Stimulated activated CD8-positive, alpha-beta memory T cell treated with anti-CD3 and anti-CD28 coated beads, Interleukin-7, amount 100 ng/mL, for 4 hours (primary cell): Measurements from ENCODE around the gene LCNL1.
"Not testable (repeated sequence)": the region's sequence is repeated elsewhere in the genome, so short reads cannot be mapped to it uniquely, and the experiment has no call there.

ENCODE experiments used
- DNase-seq, 2 donors: peaks; one replicate each; pipeline ENCODE4 v3.0.0-alpha.2; 2020; ENCODE audit warnings: low read depth in 2 of 2

The LCNL1 gene

DNA sequence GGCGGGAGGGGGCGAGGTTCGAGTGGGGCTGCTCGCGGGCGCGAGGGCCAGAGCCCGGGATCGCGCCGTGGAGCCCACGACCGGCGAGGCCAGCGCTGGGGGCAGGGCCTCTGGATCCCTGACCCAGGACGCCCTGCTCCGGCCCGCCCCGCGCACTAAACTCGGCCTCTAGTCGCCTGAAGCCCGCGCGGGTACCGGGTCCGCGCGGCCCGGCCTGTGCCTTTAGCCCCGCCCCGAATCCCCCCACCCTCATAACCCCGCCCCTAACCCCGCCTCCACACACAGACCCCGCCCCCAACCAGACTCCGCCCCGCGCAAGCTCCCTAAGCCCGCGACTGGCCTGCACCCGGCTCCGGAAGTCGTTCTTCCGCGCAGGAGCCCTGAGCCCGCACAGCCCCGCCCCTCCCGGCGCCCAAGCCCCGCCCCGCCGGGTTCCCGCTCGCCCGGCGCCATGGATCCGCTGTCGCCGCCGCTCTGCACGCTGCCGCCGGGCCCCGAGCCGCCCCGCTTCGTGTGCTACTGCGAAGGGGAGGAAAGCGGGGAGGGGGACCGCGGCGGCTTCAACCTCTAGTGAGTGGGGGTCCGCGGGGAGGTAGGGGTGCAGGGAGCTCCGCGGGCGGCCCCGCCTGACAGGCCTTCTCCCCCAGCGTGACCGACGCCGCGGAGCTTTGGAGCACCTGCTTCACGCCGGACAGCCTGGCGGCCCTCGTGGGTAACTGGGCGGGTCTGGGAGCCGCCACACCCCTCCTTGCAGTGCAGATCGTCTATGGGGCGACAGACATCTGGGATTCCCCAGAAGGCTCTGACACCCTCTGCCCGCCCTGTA lies 9.4 kb downstream of the LCNL1 start, which contains the start of gene PAXX:
TSS of gene PAXX (plus strand) at position 430 of the 826 bp plus-strand sequence. CDS start at position 452, 22 bp downstream.
- peak; percentile 80 to 91 for DNase-seq

DNA sequence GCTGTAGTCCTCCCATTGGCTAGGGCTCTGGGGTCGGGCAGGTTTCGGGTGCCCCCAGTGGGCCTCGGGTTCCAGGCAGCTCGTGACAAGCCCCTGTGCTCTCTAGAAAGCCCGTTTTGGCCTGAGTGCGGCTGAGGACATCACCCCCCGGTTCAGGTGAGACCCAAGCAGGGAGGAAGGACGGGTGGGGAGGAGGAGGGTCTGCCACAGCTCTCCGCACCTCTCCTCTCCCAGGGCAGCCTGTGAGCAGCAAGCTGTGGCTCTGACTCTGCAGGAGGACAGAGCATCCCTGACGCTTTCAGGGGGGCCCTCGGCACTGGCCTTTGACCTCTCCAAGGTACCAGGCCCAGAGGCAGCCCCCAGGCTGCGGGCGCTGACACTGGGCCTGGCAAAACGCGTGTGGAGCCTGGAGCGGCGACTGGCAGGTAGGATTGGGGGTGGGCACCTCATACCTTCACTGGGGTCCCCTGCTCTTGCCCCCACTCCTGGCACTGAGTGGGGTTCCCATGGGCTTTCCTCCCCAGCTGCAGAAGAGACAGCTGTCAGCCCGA lies 10.1 kb downstream of the LCNL1 start:
- DNase-seq: no peak

DNA sequence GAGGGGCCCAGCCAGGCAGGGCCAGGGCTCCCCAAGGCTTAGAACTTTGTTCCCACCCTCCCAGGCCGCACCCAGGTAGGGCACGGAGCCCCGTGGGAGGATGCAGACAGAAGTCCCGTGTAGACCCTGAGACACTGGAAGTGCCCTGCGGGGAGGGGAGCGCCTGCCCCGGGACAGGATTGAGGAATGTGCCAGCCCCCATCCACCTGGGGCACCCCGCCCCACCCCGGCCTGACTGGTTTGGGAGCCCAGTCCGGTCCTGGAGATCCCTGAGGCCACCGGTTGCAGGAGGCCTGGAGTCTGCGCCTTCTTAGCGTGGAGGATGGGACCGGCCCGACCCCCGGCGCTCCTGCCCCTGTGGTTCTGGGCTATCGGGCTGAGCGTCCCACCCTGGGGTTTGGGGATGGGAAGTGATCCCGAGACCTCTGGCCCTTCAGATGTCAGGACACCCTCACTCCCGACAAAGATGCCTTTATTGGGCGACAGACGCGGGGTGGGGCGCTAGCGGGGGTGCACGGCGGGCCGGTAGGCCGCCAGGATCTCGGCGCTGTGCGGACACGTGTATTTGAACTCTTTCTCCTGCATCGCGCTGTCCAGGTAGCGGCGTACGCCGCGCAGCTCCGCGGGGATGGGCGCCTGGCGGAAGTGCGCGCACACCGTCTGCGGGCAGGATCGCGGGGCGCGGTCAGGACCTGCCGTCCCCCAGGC lies 11.5 kb downstream of the LCNL1 start:
- no peak for DNase-seq

DNA sequence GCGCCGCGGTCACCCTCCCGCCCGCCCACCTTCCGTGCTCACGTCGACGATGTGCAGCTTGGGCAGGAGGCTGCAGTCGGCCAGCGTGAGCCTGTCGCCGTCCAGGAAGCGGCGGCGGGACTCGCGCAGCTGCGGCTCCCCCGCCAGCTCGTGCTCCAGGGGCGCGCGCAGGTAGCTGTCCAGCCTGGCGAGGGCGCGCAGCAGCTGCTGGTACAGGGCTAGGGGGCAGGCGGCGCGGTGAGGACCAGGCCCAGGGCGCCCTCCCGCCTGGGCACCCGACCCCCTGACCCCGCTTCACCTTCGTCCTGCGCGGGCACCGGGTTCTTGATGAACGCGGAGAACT lies 12.1 kb downstream of the LCNL1 start:
- no peak for DNase-seq

DNA sequence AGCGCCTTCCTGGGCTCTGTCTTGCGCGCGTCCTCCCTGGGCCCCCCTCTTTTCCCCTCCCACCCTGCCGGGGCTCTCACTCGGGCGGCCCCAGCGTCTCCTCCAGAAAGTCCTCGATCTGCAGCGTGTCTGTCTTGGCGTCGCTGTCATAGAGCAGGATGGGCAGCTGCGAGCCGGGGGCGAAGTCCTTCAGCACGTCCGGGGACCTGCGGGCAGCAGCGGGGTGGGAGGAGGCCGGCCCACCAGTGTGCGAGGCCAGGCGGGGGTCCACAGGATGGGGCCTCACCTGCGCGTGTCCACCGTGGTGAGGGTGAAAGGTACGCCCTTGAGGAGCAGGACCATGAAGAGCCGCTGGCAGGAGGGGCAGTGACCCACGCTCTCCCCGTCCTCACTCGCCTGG lies 12.6 kb downstream of the LCNL1 start:
- no peak for DNase-seq

DNA sequence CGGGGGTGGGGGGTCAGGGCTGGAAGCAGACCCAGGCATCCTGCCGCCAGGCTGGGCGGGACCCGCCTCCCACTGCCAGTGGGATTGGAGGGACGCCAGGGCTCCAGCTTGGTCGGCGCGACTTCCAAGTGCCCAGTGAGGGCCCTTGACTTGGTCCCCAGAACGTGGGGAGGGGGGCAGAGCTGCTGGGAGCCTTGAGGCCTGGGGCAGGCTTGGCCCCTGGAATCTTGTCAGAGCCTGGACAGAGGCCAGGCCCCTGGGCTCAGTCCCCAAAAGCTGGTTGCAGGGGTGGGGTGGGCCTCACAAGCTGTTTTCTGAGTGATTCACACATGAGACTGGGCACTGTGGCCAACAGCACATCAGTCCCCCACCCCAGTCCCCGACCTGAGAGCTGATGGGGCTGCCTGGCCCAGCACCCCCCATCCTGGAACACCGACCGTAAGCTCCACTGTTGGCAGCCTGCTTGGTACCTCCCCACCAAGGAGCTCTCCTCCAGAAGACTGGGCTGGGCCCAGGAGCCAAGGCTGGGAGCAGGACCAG lies 13.0 kb downstream of the LCNL1 start:
- no peak for DNase-seq

DNA sequence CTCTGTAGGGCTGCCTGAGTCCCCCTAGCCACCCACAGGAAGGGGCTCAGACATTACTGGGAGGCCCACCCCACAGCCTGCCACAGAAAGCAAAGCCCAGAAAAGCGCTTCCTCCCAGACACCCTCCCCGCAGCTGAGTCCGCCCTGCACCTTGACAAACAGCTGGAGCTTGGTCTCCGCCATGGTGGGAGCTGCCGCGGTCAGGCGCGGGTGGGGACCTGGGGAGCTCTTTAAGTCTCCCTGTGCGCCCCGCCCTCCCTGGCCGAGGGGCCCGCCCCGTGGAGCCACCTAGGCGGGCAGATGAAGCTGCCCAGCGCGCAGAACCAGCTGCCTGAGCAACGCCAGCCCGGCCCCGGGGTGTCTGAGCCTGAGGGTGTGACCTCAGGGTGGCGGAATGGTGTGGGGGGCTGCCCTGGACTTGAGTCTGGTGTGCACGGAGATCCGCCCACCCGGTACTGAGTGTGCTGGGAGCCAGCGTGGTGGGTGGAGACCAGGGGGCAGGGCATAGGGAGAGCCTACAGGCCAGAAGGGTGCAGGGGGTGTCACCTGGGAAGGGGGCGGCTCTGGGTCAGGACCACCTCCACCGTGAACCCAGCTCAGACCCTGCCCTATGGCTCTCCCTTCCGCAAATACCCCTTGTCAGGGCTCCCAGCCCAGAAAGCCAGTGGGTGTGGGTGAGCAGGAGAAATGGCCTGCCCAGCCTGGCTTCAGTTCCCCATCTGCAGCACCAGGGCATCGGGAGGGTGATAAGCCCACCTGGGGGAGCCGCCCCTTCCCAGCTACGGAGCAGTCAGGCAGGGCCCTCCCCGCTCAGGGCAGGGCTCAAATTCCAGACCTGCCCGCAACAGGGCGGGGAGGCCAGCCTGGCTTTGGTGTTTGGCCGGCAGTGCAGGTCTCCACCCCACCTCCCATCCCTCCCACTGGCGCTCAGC lies 13.8 kb downstream of the LCNL1 start, which contains the start of gene CLIC3:
TSS of gene CLIC3 (minus strand) at position 208 of the 932 bp plus-strand sequence. CDS start at position 183, 25 bp downstream.
- DNase-seq: peak in 1 of 2 donors; percentile 58

DNA sequence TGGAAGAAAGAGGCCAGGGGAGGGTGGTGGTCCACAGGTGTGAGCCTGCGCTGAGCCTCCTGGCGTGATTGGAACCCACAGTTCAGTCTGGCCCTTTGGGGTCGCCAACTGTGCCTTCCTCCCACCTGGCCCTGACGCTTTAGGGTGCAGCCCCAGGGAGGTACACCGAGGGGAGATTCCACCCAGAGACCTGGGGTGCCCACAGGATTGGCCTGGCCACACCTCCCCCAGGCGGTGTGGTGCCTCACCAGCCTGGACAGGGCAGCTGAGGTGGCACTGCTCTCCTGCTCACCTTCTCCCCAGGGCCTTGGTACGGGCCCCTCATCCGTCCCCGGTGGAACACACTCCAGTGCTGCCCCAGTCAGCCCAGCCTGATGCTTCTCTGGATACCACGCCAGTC lies 14.6 kb downstream of the LCNL1 start:
- no peak for DNase-seq

DNA sequence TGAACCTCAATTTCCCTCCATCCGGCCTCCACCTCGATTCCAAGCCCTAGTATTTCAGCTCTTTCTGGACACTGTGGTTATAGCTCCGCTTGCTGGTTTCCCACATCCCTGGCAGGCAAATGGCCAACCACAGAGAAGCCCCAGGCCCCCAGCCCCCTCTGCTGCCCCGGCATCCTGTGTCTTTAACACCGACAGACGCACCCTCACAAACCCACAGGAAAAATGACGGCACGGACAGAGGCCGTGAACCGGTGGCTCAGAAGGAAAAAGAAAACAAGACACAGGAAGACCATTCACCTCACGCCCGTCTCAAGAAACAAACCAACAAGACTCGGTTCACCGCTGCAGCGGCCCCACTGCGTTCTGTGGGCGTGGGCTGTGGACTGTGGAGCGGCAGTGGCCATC lies 15.0 kb downstream of the LCNL1 start:
- peak; percentile 17 to 36 for DNase-seq

DNA sequence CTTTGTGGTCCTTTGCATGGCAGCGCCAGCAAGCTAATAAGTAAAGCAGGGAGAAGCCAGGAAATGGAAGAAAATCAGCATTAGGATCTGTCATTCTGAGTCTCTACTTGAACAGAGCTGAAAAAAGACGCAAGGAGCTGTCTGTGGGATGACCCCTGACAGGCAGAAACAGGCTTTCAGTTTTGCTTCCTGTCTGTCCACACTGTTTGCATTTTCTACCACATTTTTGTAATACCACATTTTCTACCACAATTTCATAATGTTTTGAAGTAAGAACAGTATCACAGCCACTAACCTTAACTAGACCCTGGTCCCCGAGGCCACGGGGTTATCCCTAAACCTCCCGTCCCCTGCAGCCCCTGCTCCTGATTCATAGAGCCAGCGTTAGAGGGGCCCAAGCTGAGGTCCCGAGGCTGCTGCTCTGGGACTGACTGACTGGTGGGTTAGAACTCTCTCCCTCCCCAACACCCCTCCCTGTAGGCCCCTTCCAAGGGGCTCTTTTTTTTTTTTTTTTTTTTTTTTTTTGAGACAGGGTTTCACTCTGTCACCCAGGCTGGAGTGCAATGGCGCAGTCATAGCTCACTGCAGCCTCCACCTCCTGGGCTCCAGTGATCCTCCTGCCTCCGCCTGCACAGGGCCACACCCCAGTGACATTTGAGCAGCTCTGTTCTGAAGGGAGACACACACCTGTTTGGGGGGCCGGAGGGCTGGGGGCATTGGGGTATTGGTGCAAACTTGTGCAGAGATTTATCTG lies 17.6 kb downstream of the LCNL1 start:
- DNase-seq: no peak

DNA sequence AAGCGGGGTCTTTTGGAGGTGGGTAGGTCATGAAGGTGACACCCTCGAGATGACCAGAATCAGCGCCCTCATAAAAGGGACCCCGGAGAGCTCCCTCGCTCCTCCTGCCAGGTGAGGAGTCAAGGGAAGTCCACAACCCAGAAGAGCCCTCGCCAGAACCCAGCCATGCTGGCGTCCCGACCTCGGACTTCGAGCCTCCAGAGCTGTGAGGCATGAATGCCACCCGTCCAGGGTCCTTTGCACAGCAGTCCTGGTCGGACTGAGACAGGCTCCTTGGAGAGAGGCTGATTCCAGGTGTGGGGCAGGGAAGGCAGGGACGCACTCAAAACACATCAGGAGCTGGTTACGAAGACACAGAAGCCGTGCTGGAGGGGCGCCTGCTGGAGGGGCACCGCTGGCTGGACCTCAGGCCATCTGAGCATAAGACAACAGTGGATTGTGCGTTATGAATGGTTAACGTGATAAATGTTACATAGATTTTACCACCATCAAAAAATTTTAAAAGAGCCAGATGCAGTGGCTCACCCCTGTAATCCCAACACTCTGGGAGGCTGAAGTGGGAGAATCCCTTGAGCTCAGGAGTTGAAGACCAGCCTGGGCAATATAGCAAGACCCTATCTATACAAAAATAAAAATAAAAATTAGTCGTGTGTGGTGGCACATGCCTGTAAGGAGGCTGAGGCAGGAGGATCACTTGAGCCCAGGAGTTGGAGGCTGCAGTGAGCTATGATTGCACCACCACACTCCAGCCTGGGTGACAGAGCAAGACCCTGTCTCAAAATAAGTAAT lies 19.3 kb downstream of the LCNL1 start:
- no peak for DNase-seq

DNA sequence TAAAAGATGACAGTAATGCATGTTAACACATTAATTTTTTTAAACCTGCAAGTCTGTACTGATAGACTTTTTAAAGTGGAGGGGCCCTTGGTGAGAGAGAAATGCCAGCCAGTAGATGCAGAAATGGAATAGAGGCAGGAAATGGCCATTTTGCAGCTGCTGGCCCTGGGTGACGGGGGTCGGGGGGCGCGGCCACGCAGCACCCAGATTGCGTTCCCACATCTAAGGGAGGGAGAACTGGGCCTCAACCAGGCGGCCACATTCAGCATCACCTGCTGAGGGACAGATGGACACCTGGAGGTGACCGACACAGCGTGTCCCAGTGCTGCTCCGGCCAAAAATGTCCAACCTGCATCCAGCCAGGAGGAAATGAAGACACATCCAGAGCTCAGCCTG lies 19.9 kb downstream of the LCNL1 start:
- DNase-seq: no peak

DNA sequence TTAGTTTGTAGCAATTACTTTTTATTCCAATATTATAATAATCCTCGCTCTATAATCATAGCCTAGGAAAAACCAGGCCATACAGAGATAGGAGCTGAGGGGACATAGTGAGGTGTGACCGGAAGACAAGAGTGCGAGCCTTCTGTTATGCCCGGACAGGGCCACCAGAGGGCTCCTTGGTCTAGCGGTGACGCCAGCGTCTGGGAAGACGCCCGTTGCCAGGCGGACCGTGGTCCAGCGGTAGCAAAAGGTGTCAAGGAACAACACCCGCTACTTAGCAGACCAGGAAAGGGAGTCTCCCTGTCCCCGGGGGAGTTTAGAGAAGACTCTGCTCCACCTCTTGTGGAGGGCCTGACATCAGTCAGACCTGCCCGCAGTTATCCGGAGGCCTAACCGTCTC lies 21.5 kb downstream of the LCNL1 start:
- DNase-seq: not testable (repeated sequence)

DNA sequence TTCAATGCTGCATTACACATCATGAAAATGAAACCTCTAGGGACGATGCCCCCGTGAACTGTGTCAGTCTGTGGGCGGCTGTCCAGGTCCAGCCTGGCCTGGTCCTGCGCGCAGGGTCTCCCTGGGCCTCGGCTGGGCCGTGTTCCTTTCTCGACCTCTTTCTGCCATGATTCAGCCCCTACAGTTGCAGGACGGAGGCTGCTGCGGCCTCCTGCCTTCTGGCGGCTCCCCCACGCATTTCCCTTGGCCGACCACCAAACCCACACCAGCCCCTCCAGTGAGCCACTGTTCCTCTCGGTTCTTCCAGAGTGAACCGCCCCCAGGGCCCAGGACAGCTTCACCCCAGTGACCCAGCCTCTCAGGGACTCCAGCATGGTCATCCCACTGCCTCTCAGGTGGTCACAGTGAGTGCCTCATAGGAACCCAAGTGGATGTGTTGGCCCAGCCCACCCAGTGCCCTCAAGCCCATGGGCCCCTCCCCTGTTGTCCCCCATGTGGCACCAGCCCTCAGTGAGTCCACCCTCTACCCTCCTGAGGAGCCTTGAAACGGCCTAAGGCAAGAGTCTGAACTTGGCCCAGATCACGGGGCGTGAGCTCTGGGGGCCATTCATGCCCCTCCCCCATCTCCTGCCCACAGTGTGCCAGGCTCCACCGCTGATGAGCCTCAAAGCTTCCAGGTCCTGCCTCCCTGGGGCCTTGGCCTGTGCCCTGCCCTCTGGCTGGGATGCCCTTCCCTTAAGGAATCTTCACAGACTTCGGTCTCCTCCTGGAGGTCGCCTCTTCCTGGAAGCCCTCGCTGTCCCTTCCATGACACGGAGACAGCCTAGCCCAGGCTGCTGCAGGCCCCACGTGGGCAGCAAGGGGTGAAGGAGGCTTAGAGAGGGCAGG lies 23.6 kb downstream of the LCNL1 start:
- DNase-seq: no peak

DNA sequence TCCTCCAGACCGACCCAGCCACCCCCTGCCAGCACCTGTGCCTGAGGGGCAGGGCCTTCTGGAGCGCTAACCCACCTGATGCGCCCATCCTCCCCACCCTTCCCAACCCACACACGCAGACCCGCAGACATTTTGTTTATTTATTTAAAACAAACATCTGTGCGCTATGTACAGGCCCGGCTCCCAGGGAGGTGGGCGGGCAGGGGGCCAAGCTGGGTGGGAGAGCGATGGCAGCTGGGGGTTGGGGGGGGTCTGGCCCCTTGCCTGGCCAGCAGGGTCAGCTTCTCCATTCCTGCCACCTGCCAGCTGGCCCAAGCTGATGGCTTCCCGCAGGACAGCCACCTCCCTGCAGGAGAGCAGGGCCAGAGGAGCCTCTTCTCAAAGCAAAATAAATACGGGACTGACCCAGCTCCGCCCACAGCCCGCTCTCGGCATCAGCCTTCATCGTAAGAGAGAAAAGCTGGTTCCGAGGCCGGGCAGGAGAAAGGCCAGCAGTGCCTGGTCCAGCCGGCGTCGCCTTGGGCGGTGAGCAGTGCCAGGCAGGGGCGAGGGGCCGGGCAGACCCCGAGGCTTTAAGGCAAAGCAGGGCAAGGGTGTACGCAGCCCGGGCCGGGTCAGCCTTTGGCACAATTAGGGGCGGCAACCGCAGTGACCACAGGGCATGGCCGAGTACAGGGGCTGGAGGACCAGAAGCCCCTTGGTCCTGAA lies 24.5 kb downstream of the LCNL1 start:
- no peak for DNase-seq

DNA sequence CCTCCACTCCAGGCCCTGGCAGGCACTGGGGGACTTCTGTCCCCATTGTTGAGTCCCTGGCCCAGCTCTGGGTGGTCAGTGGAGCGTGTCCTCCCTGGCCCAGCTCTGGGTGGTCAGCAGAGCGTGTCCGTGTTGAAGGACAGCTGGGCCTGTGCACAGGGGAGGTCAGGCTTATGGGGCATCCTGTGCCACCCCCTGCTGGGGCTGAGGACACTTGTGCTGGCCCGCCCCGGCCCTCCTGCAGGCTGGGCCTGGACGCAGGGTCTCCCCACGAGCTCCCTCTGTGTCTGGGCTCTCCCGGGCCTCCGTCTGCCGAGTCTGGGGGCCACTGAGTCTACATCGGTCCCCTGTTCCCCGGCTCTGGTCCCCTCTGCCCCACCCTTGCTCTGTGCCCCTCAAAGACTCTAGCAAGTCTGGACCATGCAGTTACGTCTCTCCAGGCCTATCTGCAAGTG lies 25.1 kb downstream of the LCNL1 start:
- DNase-seq: no peak

DNA sequence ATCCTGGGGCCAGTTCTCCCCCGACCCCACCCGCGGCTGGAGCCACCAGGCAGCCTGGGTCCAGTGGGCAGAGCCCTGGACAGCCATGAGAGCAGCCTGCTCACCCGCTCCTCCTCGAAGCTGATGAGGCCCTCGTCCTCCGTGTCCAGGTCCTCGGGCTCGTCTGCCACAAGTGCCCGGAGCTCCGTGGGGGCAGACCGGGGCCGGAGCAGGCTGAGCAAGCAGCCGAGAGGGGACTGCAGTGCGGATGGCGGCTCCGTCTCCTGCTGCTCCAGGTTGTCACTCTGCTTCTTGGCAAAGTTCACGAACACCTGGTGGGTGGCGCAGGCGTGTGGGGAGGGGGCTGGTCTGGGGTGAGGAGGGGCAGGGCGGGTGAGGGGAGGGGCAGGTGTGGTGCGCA lies 25.5 kb downstream of the LCNL1 start:
- no peak for DNase-seq

DNA sequence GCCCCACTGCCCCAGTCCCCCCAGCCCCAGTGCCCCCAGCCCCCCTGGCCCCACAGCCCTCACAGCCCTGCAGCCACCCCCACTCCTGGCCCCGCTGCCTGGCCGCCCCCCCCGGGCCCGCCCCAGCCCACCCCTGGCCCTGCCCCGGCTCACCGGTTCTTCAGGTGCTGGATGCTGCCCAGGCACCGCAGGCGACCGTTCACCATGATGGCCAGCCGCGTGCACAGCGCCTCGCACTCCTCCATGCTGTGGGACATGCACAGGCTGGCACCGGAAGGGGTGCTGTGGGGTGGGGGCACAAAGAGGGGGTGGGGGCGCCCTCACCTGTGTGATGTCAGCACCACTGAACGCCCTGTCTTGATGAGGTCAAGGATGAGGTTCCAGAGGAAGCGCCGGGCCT lies 26.4 kb downstream of the LCNL1 start:
- DNase-seq: no peak
